ENCODE results near the gene SPPL2A. TPM values are rescaled to one million over a fixed set of nuclear protein-coding genes. Genes with fewer than 3 reads are reported as not detected.

Gene SPPL2A, protein sequence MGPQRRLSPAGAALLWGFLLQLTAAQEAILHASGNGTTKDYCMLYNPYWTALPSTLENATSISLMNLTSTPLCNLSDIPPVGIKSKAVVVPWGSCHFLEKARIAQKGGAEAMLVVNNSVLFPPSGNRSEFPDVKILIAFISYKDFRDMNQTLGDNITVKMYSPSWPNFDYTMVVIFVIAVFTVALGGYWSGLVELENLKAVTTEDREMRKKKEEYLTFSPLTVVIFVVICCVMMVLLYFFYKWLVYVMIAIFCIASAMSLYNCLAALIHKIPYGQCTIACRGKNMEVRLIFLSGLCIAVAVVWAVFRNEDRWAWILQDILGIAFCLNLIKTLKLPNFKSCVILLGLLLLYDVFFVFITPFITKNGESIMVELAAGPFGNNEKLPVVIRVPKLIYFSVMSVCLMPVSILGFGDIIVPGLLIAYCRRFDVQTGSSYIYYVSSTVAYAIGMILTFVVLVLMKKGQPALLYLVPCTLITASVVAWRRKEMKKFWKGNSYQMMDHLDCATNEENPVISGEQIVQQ
- 76.9 and 100 TPM in 2 replicates for total RNA-seq

GRCh38 chr15:50765195-50765967 lies at the start of gene SPPL2A:
Gene SPPL2A, minus strand, starts transcription at chr15:50765706. Its CDS starts 173 bp downstream, at chr15:50765533.

DNA sequence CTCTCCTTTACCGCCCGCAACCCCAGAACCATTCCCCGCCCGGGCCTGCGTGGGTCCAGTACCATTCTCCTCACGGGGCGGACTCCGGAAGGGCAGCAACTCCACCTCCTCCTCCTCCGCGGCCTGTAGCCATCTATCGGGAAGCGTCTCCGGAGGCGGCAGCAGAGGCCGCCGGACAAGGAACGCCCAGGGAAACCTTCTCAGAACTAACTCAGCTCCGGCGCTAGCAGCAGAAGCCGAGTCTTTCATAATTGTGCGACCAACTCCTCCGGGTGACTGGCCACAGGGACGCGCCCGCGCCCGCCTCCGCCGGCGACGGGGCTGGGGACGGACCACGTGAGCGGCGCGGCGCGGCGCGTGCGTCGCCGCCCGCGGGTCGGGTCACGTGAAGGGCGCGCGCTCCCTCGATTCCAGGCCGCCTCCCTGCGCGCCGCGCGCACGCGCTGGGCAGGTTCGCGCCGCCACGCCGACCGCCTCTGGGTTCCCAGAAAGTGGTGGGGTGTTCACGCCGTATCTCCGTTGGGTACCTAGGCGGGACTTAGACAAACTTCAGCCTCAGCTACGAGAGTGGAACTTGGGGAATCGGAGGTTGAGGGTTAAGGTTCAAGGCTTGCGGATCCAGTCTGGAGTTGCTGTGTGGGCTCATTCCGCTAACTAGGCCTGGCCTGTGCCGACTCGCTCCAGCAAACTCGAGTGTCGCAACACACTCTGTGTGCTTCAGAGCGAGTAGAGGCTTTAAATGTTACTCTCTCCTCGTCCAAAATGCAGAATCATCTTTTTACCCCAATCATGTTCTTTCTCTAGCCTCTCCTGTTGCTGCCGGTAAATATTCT lies 78.8 kb downstream of the SPPL2A start, which contains the start of gene TRPM7:
TSS of gene TRPM7 (minus strand) at position 329 of the 833 bp plus-strand sequence. CDS start at position 65, 264 bp downstream.

Other genes starting within 250 kb of the SPPL2A start
- not detected in 2 replicates for gene USP50, start 219.0 kb downstream of the SPPL2A start, total RNA-seq
- 12.3 and 27.5 TPM in 2 replicates for gene TRPM7, start 78.9 kb downstream of the SPPL2A start, total RNA-seq
- gene AP4E1, start 143.0 kb upstream of the SPPL2A start, total RNA-seq = 9.2 and 9.6 TPM in 2 replicates